ENCODE measurements around the gene ADAMTS4.

The ADAMTS4 gene

DNA sequence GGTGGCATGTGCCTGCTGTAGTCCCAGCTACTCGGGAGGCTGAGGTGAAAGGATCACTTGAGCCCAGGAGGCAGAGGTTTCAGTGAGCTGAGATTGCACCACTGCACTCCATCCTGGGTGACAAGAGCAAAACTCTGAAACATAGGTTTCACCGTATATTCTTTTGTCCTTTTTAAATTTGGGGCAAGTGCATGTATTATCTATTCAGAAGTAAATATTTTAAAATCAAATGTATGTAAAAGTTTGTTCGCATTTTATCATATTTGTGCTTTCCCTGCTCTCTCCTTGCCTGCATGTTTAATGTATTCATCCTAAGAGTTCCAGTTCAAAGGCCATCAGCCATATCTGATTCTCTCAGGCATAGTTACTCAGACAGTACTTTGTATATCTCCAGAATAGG is 53.0 kb downstream of the ADAMTS4 start:
- DNase-seq (ENCODE audit: low read depth), result no peak

DNA sequence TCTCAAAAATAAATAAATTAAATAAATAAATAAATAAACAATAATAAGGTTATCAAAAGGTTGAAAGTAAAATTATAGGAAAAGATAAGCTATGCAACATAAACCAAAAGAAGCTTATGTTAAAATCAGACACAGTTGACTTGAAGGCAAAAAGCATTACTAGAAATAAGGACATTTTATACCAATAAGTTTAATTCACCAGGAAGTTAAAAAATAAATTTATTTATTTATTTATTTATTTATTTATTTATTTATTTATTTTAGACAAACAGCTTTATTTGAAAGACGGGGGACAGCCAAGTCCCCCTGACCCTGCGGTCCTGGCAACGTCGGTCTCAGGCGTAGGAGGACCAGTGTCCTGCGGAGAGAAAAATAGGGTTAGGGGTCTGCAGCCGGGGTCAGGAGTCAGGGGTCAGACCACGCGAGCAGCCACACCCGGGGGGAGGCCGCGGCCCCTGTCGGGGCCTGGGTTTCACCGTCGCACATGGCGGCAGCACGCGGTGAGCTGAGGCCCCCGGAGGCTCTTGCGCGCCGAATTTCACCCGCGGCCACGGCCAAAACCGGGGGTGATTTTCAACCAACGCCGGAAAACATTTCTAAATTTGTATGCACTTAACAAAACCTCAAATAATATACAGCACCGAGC is 58.0 kb downstream of the ADAMTS4 start:
- DNase-seq (ENCODE audit: low read depth), result no peak

- DNase-seq (ENCODE audit: low read depth), result no peak
These were observed 59.1 kb downstream of the ADAMTS4 start for GRCh38 chr1:161139766-161140165.

- DNase-seq (ENCODE audit: low read depth), result no peak
These were observed 60.4 kb downstream of the ADAMTS4 start for GRCh38 chr1:161138431-161138830.

GRCh38 chr1:161137881-161138280 is 61.0 kb downstream of the ADAMTS4 start:
- no peak for DNase-seq (ENCODE audit: low read depth)
